Panc1 (cell line): ENCODE data around the gene MCMBP.

ENCODE experiments used
- POLR2AphosphoS5 ChIP-seq: IDR thresholded peaks from 2 replicates; pipeline ENCODE4 v1.6.1; 2012; ENCODE audit warnings: mild to moderate bottlenecking, low read depth, low read length, moderate library complexity
- SIN3A ChIP-seq: IDR thresholded peaks from 2 replicates; pipeline ENCODE4 v1.6.1; 2012; ENCODE audit warnings: low read depth, mild to moderate bottlenecking, low read length, moderate library complexity, borderline replicate concordance; ENCODE audit not compliant: insufficient read depth
- TCF7L2 ChIP-seq: IDR thresholded peaks from 2 replicates; pipeline ENCODE4 v1.6.1; 2011; ENCODE audit warnings: mild to moderate bottlenecking, low read depth, low read length, inconsistent platforms
- TF ChIP-seq, protein P1 (sequence below): fragments of 450-650 bp; IDR thresholded peaks from 2 replicates; pipeline ENCODE4 v1.5.1; 2017; ENCODE audit warnings: mild to moderate bottlenecking
- TF ChIP-seq, protein P2 (sequence below), 2 experiments: IDR thresholded peaks; 2 replicates each; pipeline ENCODE4 v1.6.1; 2011 to 2012; ENCODE audit warnings: low read depth in 2 of 2, control low read depth in 1 of 2, low read length in 1 of 2, mild to moderate bottlenecking in 1 of 2, moderate library complexity in 1 of 2; ENCODE audit not compliant: insufficient read depth in 1 of 2

DNA sequence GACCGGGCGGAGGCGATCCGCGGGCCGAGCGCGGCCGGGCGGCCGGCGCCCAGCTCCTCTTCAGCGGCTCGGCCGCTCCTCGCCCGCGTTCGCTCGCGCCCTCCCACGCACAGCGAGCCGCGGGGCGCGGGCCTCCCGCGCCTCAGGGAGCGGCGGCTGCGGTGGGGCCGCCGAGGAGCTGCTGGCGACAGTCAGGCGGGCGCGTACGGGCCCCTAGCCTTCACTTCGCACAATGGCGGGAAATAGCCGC lies at the start of gene MCMBP:
- TF ChIP-seq, protein P1, sequence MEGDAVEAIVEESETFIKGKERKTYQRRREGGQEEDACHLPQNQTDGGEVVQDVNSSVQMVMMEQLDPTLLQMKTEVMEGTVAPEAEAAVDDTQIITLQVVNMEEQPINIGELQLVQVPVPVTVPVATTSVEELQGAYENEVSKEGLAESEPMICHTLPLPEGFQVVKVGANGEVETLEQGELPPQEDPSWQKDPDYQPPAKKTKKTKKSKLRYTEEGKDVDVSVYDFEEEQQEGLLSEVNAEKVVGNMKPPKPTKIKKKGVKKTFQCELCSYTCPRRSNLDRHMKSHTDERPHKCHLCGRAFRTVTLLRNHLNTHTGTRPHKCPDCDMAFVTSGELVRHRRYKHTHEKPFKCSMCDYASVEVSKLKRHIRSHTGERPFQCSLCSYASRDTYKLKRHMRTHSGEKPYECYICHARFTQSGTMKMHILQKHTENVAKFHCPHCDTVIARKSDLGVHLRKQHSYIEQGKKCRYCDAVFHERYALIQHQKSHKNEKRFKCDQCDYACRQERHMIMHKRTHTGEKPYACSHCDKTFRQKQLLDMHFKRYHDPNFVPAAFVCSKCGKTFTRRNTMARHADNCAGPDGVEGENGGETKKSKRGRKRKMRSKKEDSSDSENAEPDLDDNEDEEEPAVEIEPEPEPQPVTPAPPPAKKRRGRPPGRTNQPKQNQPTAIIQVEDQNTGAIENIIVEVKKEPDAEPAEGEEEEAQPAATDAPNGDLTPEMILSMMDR = no peak
- TF ChIP-seq POLR2AphosphoS5 = no peak
- TF ChIP-seq, protein P2, sequence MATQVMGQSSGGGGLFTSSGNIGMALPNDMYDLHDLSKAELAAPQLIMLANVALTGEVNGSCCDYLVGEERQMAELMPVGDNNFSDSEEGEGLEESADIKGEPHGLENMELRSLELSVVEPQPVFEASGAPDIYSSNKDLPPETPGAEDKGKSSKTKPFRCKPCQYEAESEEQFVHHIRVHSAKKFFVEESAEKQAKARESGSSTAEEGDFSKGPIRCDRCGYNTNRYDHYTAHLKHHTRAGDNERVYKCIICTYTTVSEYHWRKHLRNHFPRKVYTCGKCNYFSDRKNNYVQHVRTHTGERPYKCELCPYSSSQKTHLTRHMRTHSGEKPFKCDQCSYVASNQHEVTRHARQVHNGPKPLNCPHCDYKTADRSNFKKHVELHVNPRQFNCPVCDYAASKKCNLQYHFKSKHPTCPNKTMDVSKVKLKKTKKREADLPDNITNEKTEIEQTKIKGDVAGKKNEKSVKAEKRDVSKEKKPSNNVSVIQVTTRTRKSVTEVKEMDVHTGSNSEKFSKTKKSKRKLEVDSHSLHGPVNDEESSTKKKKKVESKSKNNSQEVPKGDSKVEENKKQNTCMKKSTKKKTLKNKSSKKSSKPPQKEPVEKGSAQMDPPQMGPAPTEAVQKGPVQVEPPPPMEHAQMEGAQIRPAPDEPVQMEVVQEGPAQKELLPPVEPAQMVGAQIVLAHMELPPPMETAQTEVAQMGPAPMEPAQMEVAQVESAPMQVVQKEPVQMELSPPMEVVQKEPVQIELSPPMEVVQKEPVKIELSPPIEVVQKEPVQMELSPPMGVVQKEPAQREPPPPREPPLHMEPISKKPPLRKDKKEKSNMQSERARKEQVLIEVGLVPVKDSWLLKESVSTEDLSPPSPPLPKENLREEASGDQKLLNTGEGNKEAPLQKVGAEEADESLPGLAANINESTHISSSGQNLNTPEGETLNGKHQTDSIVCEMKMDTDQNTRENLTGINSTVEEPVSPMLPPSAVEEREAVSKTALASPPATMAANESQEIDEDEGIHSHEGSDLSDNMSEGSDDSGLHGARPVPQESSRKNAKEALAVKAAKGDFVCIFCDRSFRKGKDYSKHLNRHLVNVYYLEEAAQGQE (IDR thresholded peaks at IDR 0.05; ENCODE audit: insufficient read depth in 1 of 2, low read depth in 2 of 2, low read length in 1 of 2) = no peak
- TF ChIP-seq TCF7L2 = no peak
- peak; percentile 89; the same call in 1 of the 2 replicates for TF ChIP-seq SIN3A
